ENCODE measurements around the gene MN1. TPM values are rescaled to one million over a fixed set of nuclear protein-coding genes. Genes with fewer than 3 reads are reported as not detected.

Gene MN1
- total RNA-seq, 1 experiment from 2014 or later: 1.9 TPM

GRCh38 chr22:27705408-27706080 lies 96.0 kb downstream of the MN1 start:
- H3K4me3 ChIP-seq: no peak overlapping the region
- no peaks in the 10 kb centered on the region for H3K36me3 ChIP-seq
- H3K9me3 ChIP-seq: no peaks in the 10 kb centered on the region
- no peaks in the 10 kb centered on the region for H3K27me3 ChIP-seq
- DNase-seq: no peak

- Histone ChIP-seq H3K36me3 (no peaks in the 10 kb centered on the region), H3K9me3 (no peaks in the 10 kb centered on the region), H3K27me3 (no peaks in the 10 kb centered on the region), H3K4me3 (no peak overlapping the region)
- no peak for DNase-seq
Measured at GRCh38 chr22:27704581-27704980, 97.0 kb downstream of the MN1 start.

DNA sequence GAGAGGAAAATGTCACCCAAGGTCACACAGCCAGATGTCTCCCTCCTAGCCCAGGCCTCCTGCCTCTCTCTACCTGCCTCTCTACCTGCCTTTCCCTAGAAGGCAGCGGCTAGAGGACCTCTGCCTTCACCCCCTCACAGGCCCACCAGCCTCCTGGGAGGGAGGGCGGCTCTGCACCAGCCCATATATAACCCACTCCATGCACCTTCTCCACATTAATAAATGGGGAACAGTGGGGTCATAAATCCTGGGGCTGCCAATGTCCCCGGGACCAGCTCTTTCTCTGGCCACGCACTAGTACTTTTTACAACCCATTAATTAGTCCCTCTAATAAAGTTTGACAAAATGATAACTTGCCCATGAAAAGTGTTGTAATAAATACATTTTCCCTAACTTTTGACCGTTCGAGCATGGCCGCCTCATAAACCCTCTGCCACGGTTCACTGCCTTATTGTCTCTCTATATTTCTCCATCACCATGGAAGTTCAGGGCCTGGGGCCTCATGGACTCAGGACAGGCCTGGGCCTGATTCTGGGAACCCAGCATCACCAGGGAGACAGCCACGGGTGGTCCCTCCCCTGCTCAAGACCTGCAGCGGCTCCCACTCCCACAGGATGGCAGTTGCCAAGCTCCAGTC lies 102.1 kb downstream of the MN1 start:
- Histone ChIP-seq H3K36me3 (no peaks in the 10 kb centered on the region), H3K27me3 (no peaks in the 10 kb centered on the region), H3K4me3 (no peak overlapping the region), H3K9me3 (no peaks in the 10 kb centered on the region)
- no peak for DNase-seq

DNA sequence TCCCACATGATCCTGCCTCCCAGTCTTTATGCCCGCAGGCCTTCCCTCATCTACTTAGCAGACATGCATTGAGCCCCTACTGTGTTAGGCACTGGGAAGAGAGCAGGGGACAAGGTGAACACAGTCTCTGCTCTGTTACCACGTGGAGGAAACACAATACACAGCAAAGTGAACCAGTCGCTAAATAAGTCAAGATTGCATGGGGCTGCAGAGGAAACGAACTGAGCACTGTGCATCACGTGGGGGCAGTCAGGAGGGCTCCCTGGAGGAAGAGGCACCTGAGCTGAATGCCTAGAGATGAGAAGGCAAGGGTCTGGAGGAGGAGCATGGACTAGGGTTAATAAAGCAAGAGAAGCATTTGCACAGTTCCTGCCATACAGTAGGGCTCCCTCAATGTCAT lies 102.7 kb downstream of the MN1 start:
- DNase-seq: no peak
- Histone ChIP-seq H3K36me3 (no peaks in the 10 kb centered on the region), H3K27me3 (no peaks in the 10 kb centered on the region), H3K4me3 (no peak overlapping the region), H3K9me3 (no peaks in the 10 kb centered on the region)

Other genes starting within 250 kb of the MN1 start
- 17.5 and 27.7 TPM in 2 replicates for gene PITPNB, start 117.5 kb upstream of the MN1 start, total RNA-seq (2014; rRNA removed; shearing (Covaris generic); ENCODE audit: low replicate concordance)